HCT116 (cell line): ENCODE data around the gene GPR17. TPM values are rescaled to one million over a fixed set of nuclear protein-coding genes. Genes with fewer than 3 reads are reported as not detected.

Experiments
- ATAC-seq: fragments of 200-7000 bp; cut with Tn5 transposase; 2 replicates; pipeline ENCODE4 v1.9.1; 2020; ENCODE audit warnings: mild to moderate bottlenecking, moderate library complexity
- BruUV-seq: library from RNA; stranded (reverse); fragments of 400-500 nt; replicated peaks from 2 replicates; lab custom pipeline; 2021; lab: Mats Ljungman, UMichigan
- CTCF ChIA-PET: fragments of 300-600 bp; sonication (Branson Sonifier 250); formaldehyde crosslinking; loops from one replicate; lab custom pipeline; 2021; ENCODE audit warnings: antibody characterized with exemption; lab: Charles Lee
- POLR2A ChIA-PET: fragments of 300-600, 350-600 bp; sonication (Branson Sonifier 250); formaldehyde crosslinking; loops from one replicate; lab custom pipeline; 2021; ENCODE audit warnings: antibody characterized with exemption; lab: Charles Lee
- RAD21 ChIA-PET, 2 experiments: fragments of 300-600 bp; sonication (Branson Sonifier 250); formaldehyde crosslinking; loops; one replicate each; lab custom pipeline; 2023; ENCODE audit warnings: low total read pairs in 2 of 2; ENCODE audit not compliant: uncharacterized antibody in 2 of 2, unreplicated experiment in 2 of 2, low non-redundant PET in 1 of 2; lab: Charles Lee
- DNase-seq: peaks from one replicate; pipeline ENCODE4 v3.0.0-alpha.2; 2010; ENCODE audit warnings: low read depth, low spot score
- H2AFZ ChIP-seq: fragments of 200-600 bp; shearing (Covaris generic), sonication (generic); 2 replicates; pipeline ENCODE4 v1.6.1; 2017; ENCODE audit warnings: low read depth, mixed run types, mixed read lengths, antibody characterized with exemption, low read length; ENCODE audit not compliant: poor library complexity, severe bottlenecking
- H3K27ac ChIP-seq: 2 replicates; pipeline ENCODE4 v1.5.1; 2012; ENCODE audit warnings: low read depth, low read length
- H3K27me3 ChIP-seq: fragments of 200-600 bp; sonication (generic); 2 replicates; pipeline ENCODE4 v1.6.1; 2016; ENCODE audit warnings: mixed run types, low read length, mixed read lengths; ENCODE audit not compliant: insufficient read depth
- H3K36me3 ChIP-seq, 2 experiments: fragments of 200-500 bp in 1 of 2; fragments of 200-600 bp in 1 of 2; sonication (Bioruptor generic) in 1 of 2; sonication (generic) in 1 of 2; 2 replicates each; pipeline versions ENCODE4 v1.5.1 to v1.6.1; 2014 to 2016; ENCODE audit warnings: low read length in 2 of 2, inconsistent platforms in 1 of 2, mixed read lengths in 1 of 2, mixed run types in 1 of 2; ENCODE audit not compliant: insufficient read depth in 2 of 2, control insufficient read depth in 1 of 2
- H3K4me1 ChIP-seq, 2 experiments: fragments of 200-600 bp in 1 of 2; sonication (generic) in 1 of 2; 2 replicates each; pipeline versions ENCODE4 v1.5.1 to v1.6.1; 2012 to 2017; ENCODE audit warnings: low read length in 2 of 2, inconsistent platforms in 1 of 2, mild to moderate bottlenecking in 1 of 2, mixed read lengths in 1 of 2, mixed run types in 1 of 2, moderate library complexity in 1 of 2; ENCODE audit not compliant: insufficient read depth in 2 of 2, control insufficient read depth in 1 of 2
- H3K4me2 ChIP-seq: fragments of 200-600 bp; sonication (generic); 2 replicates; pipeline ENCODE4 v1.6.1; 2017; ENCODE audit warnings: mixed run types, low read length, mixed read lengths
- H3K4me3 ChIP-seq, 2 experiments: fragments of 200-600 bp in 1 of 2; sonication (generic) in 1 of 2; replicated peaks in 1 of 2; 2 replicates each; pipeline ENCODE4 v1.5.1; 2011 to 2016; ENCODE audit warnings: low read length in 2 of 2, control low read depth in 1 of 2, low read depth in 1 of 2, mild to moderate bottlenecking in 1 of 2, mixed read lengths in 1 of 2, mixed run types in 1 of 2
- H3K79me2 ChIP-seq: fragments of 200-600 bp; sonication (generic); 2 replicates; pipeline ENCODE4 v1.6.1; 2017; ENCODE audit warnings: mild to moderate bottlenecking, mixed run types, low read length, moderate library complexity, mixed read lengths; ENCODE audit not compliant: insufficient read depth
- H3K9ac ChIP-seq: fragments of 200-600 bp; sonication (generic); 2 replicates; pipeline ENCODE4 v1.6.1; 2016; ENCODE audit warnings: low read length, mixed read lengths
- H3K9me2 ChIP-seq: fragments of 200-600 bp; sonication (generic), shearing (Covaris generic); 2 replicates; pipeline ENCODE4 v1.6.1; 2017; ENCODE audit warnings: mixed run types, mild to moderate bottlenecking, moderate library complexity; ENCODE audit not compliant: insufficient read depth
- H3K9me3 ChIP-seq, 2 experiments: fragments of 200-500 bp in 1 of 2; fragments of 200-600 bp in 1 of 2; sonication (Bioruptor generic) in 1 of 2; sonication (generic) in 1 of 2; 2 replicates each; pipeline ENCODE4 v1.6.1; 2014 to 2017; ENCODE audit warnings: low read length in 2 of 2, mixed read lengths in 2 of 2, inconsistent platforms in 1 of 2, low read depth in 1 of 2, mild to moderate bottlenecking in 1 of 2, mixed run types in 1 of 2, moderate library complexity in 1 of 2; ENCODE audit not compliant: control insufficient read depth in 1 of 2, insufficient read depth in 1 of 2
- H4K20me1 ChIP-seq: fragments of 200-600 bp; sonication (generic), shearing (Covaris generic); 2 replicates; pipeline ENCODE4 v1.6.1; 2017; ENCODE audit warnings: mixed run types, mild to moderate bottlenecking, moderate library complexity; ENCODE audit not compliant: insufficient read depth
- ATF3 ChIP-seq: IDR thresholded peaks from 2 replicates; pipeline ENCODE4 v1.6.1; 2012
- CBX3 ChIP-seq: IDR thresholded peaks from 2 replicates; pipeline ENCODE4 v1.6.1; 2012; ENCODE audit warnings: low read depth
- CEBPB ChIP-seq: IDR thresholded peaks from 2 replicates; pipeline ENCODE4 v1.6.1; 2012; ENCODE audit warnings: low read depth
- CTCF ChIP-seq, 3 experiments: fragments of 200-600 bp in 1 of 3; sonication (generic) in 1 of 3; IDR thresholded peaks in 2 of 3; conservative IDR thresholded peaks in 1 of 3; 2 replicates each; pipeline ENCODE4 v1.5.1; 2012 to 2017; ENCODE audit warnings: low read depth in 2 of 3, low read length in 2 of 3, antibody characterized with exemption in 1 of 3, borderline replicate concordance in 1 of 3, control low read depth in 1 of 3, mild to moderate bottlenecking in 1 of 3, mixed read lengths in 1 of 3, mixed run types in 1 of 3, moderate library complexity in 1 of 3; ENCODE audit not compliant: insufficient read depth in 1 of 3
- EGR1 ChIP-seq: IDR thresholded peaks from 2 replicates; pipeline ENCODE4 v1.6.1; 2012; ENCODE audit warnings: low read depth
- EZH2 ChIP-seq: fragments of 200-600 bp; sonication (generic); IDR thresholded peaks from 2 replicates; pipeline ENCODE4 v1.6.1; 2017; ENCODE audit warnings: antibody characterized with exemption, mixed run types
- EZH2phosphoT487 ChIP-seq: fragments of 200-600 bp; IDR thresholded peaks from 2 replicates; pipeline ENCODE4 v1.6.1; 2018; ENCODE audit warnings: antibody characterized with exemption, borderline replicate concordance
- FOSL1 ChIP-seq: IDR thresholded peaks from 2 replicates; pipeline ENCODE4 v1.6.1; 2012; ENCODE audit warnings: low read depth
- MAX ChIP-seq: IDR thresholded peaks from 2 replicates; pipeline ENCODE4 v1.6.1; 2012
- POLR2AphosphoS5 ChIP-seq: IDR thresholded peaks from 2 replicates; pipeline ENCODE4 v1.6.1; 2011; ENCODE audit warnings: mild to moderate bottlenecking, low read depth, low read length, moderate library complexity
- RAD21 ChIP-seq: IDR thresholded peaks from 2 replicates; pipeline ENCODE4 v1.6.1; 2012; ENCODE audit warnings: low read depth, mild to moderate bottlenecking
- SIN3A ChIP-seq: IDR thresholded peaks from 2 replicates; pipeline ENCODE4 v1.6.1; 2012; ENCODE audit warnings: low read depth
- SP1 ChIP-seq: IDR thresholded peaks from 2 replicates; pipeline ENCODE4 v1.6.1; 2012; ENCODE audit warnings: low read depth
- TCF7L2 ChIP-seq: IDR thresholded peaks from 2 replicates; pipeline ENCODE4 v1.7.0; 2011; ENCODE audit warnings: borderline replicate concordance, inconsistent platforms; ENCODE audit not compliant: insufficient read depth, insufficient read length; ENCODE audit errors: extremely low read depth
- YY1 ChIP-seq: IDR thresholded peaks from 2 replicates; pipeline ENCODE4 v1.6.1; 2011; ENCODE audit warnings: low read length, low read depth, moderate library complexity, mild to moderate bottlenecking; ENCODE audit not compliant: insufficient replicate concordance; ENCODE audit errors: extremely low read depth
- ZFX ChIP-seq: fragments of 450-650 bp; IDR thresholded peaks from 2 replicates; pipeline ENCODE4 v1.6.1; 2017
- intact Hi-C: fragments of 100-400 bp; cut with micrococcal nuclease; formaldehyde crosslinking; loops from 2 replicates; pipeline ENCODE4 v1.10.0; 2022
- total RNA-seq: library from RNA; stranded (reverse); gene quantifications from one replicate; pipeline ENCODE4 v1.2.1, GENCODE V29; 2021; ENCODE audit not compliant: unreplicated experiment

The GPR17 gene
- total RNA-seq, 1 experiment from 2014 or later, result not detected

GRCh38 chr2:127643439-127644065, 2.4 kb upstream of the GPR17 start:
- no peak for ATAC-seq
- H3K27me3 ChIP-seq, result no peaks in the 10 kb centered on the region
- intact Hi-C loops, result loop anchor here (10.0 kb wide), 1 partner anchor 319 kb away; no protein-coding TSS in a partner anchor
- H3K4me3 ChIP-seq, result no peak overlapping the region
- no peaks in the 10 kb centered on the region for H3K79me2 ChIP-seq
- ChIA-PET CTCF (no interaction called here), POLR2A (no interaction called here)
- BruUV-seq, result no TSS peak
- H3K36me3 ChIP-seq, result no peaks in the 10 kb centered on the region
- no peak overlapping the region for H3K4me2 ChIP-seq
- H3K4me1 ChIP-seq, result peaks cover 9 to 26% of the 10 kb centered on the region in 2 experiments
- no peak for TF ChIP-seq FOSL1
- TF ChIP-seq EGR1, result no peak
- no peak for TF ChIP-seq MAX
- no peak for TF ChIP-seq EZH2
- TF ChIP-seq ATF3, result no peak
- TF ChIP-seq YY1, result no peak
- no peak for TF ChIP-seq EZH2phosphoT487
- TF ChIP-seq ZFX, result no peak
- TF ChIP-seq POLR2AphosphoS5, result no peak
- no peak for TF ChIP-seq CBX3
- TF ChIP-seq SP1, result no peak
- TF ChIP-seq CEBPB, result no peak
- TF ChIP-seq RAD21, result no peak
- no peak for TF ChIP-seq CTCF (IDR thresholded peaks at IDR 0.05 in 2 of 3, conservative IDR thresholded peaks at IDR 0.05 in 1 of 3; ENCODE audit: borderline replicate concordance in 1 of 3, insufficient read depth in 1 of 3, low read depth in 2 of 3, low read length in 2 of 3)
- TF ChIP-seq TCF7L2, result no peak
- no peak for TF ChIP-seq SIN3A
- TF ChIP-seq, all 23 proteins: peak for 0
- H2AFZ ChIP-seq, result no peak overlapping the region
- no peaks in the 10 kb centered on the region for H3K9me3 ChIP-seq
- no peak for DNase-seq
- no peaks in the 10 kb centered on the region for H3K9me2 ChIP-seq
- no peaks in the 10 kb centered on the region for H4K20me1 ChIP-seq
- no peak overlapping the region for H3K27ac ChIP-seq
- H3K9ac ChIP-seq, result no peak overlapping the region
- RAD21 ChIA-PET, result no interaction called here
